Stimulated activated CD4-positive, alpha-beta T cell treated with anti-CD3 and anti-CD28 coated beads, Interleukin-4, amount 100 ng/mL, for 4 hours (primary cell): Measurements from ENCODE around the gene EWSR1.
A peak's percentile ranks its signal among the peaks of the same experiment; 100 is the strongest.

Experiments
- DNase-seq, 2 experiments: peaks; one replicate each; pipeline ENCODE4 v3.0.0-alpha.2; 2020

EWSR1 gene

GRCh38 chr22:29306835-29307595, 38.9 kb downstream of the EWSR1 start:
- DNase-seq = peak; percentile 10 to 47

- no peak for DNase-seq
Measured at GRCh38 chr22:29307596-29308147, 39.6 kb downstream of the EWSR1 start.

- DNase-seq = no peak
Measured at GRCh38 chr22:29308148-29308790, 40.2 kb downstream of the EWSR1 start.

- no peak for DNase-seq
Measured at GRCh38 chr22:29308791-29309262, 40.8 kb downstream of the EWSR1 start.

DNA sequence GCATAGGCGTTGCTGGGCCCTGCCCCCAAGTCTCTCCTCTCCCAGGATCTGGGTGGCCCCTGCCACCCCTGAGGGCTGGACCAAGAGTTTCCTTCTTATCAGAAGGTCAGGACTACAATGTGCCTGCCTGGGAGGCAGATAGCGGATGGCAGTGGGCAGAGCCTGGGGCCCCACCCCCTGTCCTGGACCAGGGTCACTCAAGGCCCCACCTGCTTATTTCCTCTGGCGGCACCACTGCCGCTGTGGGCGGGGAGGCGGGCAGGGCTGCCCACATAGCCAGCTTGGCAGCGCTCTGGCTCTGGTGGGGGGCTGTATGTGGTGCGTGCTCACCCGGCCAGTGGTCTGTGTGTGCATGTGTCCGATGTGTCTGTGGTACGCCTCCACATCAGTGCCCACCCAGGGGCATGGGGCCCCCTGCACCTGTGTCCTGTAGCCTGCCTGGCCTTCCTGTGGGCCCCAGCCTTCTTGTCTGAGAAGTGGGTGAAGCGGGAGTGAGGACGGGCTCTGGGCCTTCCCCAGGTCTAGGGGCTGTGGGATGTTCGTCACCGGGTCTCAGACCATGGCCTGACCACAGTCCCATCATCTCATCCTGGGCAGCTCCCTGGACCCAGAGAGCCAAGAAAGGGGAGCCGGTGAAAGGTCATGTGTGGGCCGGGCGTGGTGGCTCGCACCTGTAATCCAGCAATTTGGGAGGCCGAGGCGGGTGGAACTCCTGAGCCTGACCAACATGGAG, 41.4 kb downstream of the EWSR1 start:
- no peak for DNase-seq

DNA sequence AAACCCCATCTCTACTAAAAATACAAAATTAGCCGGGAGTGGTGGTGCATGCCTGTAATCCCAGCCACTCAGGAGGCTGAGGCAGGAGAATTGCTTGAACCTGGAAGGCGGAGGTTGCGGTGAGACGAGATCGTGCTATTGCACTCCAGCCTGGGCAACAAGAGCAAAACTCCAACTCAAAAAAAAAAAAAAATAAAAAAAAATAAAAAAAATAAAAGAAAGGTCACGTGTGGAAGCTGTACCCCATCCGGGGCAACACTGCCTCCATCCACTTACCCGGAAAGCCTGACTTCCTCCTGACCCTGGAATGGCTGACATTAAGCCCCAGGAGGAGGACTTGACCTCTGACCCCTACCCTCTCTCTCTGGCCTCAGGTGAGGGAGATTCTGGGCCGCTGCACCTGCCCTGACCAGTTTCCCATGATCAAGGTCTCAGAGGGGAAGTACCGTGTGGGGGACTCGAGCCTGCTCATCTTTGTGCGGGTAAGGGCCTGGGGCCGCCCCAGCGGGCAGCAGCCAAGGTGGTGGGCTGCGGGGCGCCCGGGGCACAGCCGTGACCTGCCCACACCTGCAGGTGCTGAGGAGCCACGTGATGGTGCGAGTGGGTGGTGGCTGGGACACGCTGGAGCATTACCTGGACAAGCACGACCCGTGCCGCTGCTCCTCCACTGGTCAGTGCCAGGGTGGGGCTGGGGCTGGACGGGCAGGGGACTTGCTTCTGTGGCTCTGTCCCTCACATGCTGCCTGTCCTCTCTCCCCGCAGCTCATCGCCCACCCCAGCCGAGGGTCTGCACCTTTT, 42.2 kb downstream of the EWSR1 start:
- no peak for DNase-seq

- DNase-seq = peak; percentile 49 to 69
Measured at GRCh38 chr22:29310863-29311339, 42.8 kb downstream of the EWSR1 start.

DNA sequence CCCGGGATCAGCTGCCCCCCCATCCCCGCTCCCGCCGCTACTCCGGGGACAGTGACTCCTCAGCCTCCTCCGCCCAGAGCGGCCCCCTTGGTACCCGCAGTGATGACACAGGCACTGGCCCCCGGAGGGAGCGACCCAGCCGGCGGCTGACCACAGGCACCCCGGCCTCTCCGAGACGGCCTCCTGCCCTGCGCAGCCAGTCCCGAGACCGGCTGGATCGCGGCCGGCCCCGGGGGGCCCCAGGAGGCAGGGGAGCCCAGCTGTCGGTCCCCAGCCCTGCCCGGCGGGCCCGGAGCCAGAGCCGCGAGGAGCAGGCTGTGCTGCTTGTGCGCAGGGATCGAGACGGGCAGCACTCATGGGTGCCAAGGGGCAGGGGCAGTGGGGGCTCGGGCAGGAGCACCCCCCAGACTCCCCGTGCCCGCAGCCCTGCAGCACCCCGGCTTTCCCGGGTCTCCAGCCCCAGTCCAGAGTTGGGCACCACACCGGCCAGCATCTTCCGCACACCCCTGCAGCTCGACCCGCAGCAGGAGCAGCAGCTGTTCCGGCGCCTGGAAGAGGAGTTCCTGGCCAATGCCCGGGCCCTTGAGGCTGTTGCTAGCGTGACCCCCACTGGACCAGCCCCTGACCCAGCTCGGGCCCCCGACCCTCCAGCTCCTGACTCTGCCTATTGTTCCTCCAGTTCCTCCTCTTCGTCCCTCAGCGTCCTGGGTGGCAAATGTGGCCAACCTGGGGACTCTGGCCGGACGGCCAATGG, 43.6 kb downstream of the EWSR1 start:
- no peak for DNase-seq

DNA sequence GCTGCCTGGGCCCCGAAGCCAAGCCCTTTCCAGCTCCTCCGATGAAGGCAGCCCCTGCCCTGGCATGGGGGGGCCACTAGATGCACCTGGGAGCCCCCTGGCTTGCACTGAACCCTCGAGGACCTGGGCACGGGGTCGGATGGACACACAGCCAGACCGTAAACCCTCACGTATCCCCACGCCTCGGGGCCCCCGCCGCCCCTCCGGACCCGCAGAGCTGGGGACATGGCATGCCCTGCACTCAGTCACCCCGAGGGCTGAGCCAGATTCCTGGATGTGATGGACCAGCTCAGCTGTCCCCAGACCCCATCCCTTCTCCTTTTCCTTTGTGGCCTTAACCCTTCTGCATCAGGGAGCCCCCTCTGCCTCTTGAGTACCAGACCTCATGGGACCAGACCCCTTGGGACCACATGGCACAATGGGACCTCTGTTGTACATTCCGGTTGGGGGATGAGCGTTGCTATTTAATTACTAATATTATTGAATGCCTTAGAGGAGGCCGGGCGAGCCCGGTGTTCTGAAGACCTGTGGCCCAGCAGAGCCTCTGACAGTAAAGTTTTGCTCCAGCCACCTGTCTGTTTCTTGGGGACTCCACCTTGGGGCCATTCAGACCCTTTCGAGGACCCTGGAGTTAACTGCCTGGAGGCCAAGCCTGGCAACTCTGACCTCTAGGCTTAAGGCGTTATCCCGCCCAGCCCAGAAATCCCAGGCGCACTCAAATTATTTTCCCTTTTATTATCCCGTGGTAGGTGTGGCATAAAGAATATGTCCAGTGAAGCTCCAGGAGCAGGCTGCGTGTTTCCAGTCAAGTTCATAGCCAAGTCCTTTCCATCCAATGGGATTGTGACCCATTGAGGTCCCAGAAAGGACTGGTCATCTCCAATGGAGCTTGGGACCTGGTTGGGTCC, 44.4 kb downstream of the EWSR1 start:
- DNase-seq = no peak

DNA sequence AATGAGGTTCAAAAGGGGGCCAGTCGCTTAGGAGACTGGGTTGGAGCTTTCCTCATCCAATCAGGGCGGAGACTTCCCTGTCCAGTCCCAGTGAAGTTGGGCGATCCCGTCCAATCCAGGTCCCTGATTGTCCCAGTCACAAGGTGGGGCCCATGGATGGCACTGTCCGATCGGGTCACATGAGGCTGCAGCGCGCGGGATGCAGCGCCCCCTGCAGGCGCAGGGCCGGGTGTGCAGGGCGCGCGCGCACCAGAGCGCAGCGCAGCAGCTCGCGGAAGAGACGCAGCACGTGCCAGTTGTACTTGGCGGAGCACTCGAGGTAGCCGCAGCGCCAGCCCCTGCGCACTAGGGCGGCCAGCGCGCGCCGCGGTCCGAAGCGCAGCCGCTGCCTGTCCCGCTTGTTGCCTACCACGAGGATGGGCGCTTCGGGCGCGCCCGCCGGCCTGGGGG, 45.1 kb downstream of the EWSR1 start:
- DNase-seq = no peak

- DNase-seq = no peak
Measured at GRCh38 chr22:29313576-29314466, 45.8 kb downstream of the EWSR1 start.

DNA sequence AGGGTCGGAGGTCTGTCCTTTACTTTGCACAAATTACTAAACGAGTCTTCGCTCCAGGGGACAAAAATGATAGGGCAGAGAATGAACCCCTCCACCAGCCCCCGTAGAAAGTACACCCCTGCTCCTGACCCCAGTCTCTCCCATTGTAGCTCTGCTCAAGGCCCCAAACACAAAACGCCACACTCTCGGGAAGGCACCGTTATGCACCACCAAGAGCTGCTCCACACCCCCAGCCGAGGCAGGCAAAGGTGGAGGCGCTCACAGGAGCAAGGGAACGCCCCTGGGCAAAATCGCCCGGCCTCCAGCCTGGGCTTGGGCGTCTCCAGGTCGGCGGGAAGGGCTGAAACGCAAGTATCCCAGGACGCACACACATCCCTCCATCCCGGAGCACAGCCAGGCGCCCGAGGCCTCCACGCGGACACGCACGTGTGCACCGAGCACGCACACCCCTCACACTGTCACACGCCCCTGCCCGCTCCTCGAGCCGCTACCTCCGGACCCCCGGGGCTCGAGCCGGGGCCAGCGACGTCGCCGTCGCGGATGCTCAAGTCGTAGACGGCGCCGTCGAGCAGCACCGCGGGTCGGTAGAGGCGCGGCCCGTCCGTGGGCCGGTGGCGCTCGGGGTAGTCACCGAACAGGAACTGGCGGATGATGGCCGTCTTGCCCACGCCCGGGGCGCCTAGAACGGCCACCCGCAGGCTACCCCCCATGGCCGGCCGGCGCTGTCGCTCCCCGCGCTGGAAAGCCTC, 46.6 kb downstream of the EWSR1 start:
- no peak for DNase-seq

DNA sequence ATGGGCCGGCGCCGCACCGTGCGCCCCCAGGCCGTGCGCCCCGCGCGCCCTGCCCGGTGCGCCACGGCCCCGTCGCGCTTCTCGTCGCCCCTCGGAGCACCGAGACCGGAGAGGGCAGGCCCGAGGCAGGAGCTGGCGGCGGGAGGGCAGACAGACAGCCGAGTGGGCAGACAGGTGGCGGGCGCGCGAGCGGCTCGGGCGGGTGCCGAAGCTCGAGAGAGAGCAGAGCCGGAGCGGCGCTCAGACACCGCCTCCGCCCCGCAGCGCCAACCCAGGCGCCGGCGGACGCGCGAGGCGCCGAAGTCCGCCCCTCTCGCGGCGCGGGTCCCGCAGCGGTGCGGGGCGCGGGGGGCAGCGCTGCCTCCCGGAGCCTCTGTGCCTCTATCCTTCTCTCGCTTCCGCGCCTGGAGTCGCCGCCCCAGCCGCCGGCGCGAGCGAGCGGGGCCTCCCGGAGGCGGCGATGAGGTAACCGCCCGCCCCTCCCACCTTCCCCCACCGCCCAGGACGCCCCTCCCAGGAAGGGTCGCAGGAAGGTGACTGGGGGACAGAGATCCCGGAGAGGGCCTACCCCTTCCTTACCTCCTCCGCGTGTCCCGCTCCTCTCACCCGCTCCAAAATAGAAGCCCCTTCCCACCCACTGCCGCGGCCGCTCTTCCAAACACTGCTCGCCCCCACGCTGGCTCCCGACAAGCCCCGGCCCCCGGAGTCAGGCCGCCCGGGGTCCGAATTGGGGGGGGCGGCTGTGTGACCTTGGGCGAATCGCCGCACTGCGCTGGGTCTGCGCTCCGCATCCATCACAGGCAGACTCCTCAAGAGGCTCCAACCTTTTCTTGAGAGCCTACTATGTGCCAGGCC, 47.4 kb downstream of the EWSR1 start, which contains the start of gene RASL10A:
Gene RASL10A (minus strand): TSS at position 412 of the 855 bp plus-strand sequence. CDS start 451 bp downstream, outside the sequence.
- no peak for DNase-seq

DNA sequence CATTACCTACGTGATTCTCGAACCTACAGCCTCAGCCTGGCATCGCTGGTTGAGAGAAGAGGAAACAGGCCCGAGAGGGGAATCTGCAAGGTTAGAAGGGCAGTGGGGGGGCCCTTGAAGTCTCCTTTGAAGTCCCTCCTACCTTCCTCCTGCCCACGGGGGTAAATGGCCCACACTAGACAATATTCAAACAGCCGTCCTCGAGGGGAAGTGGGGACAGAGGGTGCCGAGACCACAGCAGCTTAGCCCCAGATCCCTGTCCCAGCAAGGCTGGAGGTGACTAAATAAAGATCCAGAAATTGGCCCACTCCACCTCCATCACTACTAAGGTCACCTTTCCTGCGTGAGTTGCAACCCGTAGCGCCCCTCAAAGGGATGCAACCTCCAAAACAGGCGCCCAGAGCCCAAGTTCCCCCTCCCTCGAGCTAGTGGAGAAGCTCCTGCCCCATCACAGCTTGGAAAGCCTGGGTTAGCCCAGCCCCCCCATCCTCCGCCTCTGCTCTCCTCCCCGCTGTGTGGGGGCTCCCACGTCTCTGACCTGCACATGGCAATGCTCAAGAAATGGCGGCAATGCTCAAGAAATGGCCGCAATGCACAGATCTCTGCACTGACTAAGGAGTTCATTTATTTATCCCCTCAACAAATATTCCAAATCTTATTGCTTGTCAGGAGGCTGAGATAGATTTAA, 48.2 kb downstream of the EWSR1 start:
- no peak for DNase-seq

- no peak for DNase-seq
Measured at GRCh38 chr22:29317827-29318454, 49.9 kb downstream of the EWSR1 start.

DNA sequence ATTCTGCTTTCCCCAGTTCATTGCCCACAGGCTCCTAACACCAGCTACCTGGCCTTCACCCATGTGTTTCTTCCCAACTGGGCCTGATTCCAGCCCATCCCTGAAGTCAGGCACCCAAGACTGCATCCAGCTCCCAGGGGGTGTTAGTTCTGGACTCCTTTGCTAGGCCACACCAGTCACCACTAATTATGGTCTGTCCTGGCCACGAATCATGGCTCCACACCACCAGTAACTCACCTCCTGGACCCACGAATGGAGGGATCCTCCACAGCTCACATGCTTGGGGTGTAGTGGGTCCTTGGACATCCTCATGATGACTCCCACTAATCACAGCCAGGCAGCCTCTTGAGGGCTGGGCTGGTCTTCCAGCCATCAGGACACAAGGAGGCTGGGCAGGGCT, 51.0 kb downstream of the EWSR1 start:
- DNase-seq = no peak
